ENCODE data around the gene GPR55. TPM values are rescaled to one million over a fixed set of nuclear protein-coding genes. Genes with fewer than 3 reads are reported as not detected.
"Not testable (repeated sequence)": the region's sequence is repeated elsewhere in the genome, so short reads cannot be mapped to it uniquely, and the experiment has no call there.

GPR55 gene
- total RNA-seq = not detected in 3 replicates

- DNase-seq (ENCODE audit: low spot score in 2 of 2, unreplicated experiment in 2 of 2) = no peak
- H3K27ac Mint-ChIP-seq = no peak within 1 kb of the TSS
These were observed at the start of gene GPR55 for GRCh38 chr2:230924470-230925341. Gene GPR55 (minus strand): TSS chr2:230925242. CDS start chr2:230910962, 14,280 bp downstream.

DNA sequence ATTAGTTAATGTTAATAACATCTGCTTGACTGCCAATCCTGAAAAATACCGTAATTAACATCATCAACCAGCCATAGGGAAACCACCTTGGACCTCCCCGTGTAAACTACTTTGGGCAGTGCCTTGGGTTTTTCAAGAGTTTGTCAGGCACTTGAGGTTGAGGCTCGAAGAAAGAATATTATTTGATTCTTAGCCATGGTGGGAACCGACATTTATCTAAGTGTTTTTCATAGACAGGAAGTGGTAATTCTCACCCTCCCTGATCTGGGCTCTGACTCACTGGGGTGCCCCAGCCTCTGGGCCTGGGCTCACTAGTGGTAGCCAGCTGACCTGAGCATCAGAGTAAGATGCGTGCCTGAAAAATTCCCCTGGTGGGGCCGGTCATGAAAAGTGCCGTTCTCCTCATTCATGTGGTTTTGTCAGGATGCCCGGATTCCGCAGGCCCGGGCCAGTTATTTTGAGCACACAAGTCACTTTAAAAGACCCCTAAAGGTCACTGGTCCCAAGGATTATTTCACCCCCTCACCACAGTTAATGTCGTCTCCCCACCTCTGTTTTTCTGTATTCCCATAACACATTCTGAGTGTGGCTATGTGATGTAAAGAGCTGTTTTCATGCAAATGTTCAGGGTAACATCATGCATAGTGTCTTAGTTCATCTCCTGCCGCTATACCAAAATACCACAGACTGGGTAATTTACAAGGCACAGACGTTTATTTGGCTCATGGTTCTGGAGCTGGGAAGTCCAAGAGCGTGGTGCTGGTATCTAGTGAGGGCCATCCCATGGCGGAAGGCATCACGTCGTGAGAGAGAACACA is 49.3 kb upstream of the GPR55 start:
- TF ChIP-seq, protein P1, sequence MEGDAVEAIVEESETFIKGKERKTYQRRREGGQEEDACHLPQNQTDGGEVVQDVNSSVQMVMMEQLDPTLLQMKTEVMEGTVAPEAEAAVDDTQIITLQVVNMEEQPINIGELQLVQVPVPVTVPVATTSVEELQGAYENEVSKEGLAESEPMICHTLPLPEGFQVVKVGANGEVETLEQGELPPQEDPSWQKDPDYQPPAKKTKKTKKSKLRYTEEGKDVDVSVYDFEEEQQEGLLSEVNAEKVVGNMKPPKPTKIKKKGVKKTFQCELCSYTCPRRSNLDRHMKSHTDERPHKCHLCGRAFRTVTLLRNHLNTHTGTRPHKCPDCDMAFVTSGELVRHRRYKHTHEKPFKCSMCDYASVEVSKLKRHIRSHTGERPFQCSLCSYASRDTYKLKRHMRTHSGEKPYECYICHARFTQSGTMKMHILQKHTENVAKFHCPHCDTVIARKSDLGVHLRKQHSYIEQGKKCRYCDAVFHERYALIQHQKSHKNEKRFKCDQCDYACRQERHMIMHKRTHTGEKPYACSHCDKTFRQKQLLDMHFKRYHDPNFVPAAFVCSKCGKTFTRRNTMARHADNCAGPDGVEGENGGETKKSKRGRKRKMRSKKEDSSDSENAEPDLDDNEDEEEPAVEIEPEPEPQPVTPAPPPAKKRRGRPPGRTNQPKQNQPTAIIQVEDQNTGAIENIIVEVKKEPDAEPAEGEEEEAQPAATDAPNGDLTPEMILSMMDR (IDR thresholded peaks at IDR 0.05; ENCODE audit: unreplicated experiment) = no peak
- Mint-ChIP-seq H3K9me3 (no peaks in the 10 kb centered on the region), H3K4me3 (no peak overlapping the region), H3K4me1 (no peaks in the 10 kb centered on the region), H3K27me3 (ENCODE audit: low read depth) (no peaks in the 10 kb centered on the region), H3K27ac (no peak overlapping the region), H3K36me3 (no peaks in the 10 kb centered on the region)
- DNase-seq (ENCODE audit: low spot score in 2 of 2, unreplicated experiment in 2 of 2) = no peak

More at GRCh38 chr2:230924470-230925341, at the start of gene GPR55:
- H3K27me3 Mint-ChIP-seq (ENCODE audit: low read depth) = peaks cover 2% of the 10 kb centered on the region
- no peaks in the 10 kb centered on the region for H3K36me3 Mint-ChIP-seq
- H3K4me1 Mint-ChIP-seq = peaks cover 4% of the 10 kb centered on the region
- TF ChIP-seq, protein P1 (IDR thresholded peaks at IDR 0.05; ENCODE audit: unreplicated experiment) = no peak
- no peaks in the 10 kb centered on the region for H3K9me3 Mint-ChIP-seq
- H3K4me3 Mint-ChIP-seq = no peak within 1 kb of the TSS

- Mint-ChIP-seq H3K9me3 (no peaks in the 10 kb centered on the region), H3K36me3 (no peaks in the 10 kb centered on the region), H3K27ac (no peak overlapping the region), H3K27me3 (ENCODE audit: low read depth) (no peaks in the 10 kb centered on the region), H3K4me3 (no peak overlapping the region), H3K4me1 (no peaks in the 10 kb centered on the region)
- TF ChIP-seq, protein P1 (IDR thresholded peaks at IDR 0.05; ENCODE audit: unreplicated experiment) = no peak
- DNase-seq (ENCODE audit: low spot score in 2 of 2, unreplicated experiment in 2 of 2) = no peak
These were observed 47.0 kb upstream of the GPR55 start for GRCh38 chr2:230972046-230972445.

DNA sequence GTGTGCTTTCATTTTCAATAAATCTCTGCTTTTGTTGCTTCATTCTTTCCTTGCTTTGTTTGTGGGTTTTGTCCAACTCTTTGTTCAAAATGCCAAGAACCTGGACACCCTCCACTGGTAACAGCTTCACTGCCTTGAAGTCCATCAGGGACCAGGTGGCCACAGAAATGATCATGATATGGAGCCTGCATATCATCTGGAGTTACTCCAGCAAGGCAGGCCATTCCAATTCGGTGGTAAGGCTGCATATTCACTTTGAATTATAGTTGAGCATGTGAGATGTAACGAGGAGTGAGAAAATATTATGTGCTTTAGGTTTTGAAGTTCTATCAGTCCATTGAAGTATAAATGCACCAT is 44.6 kb upstream of the GPR55 start:
- Mint-ChIP-seq H3K27ac (no peak overlapping the region), H3K9me3 (no peaks in the 10 kb centered on the region), H3K4me3 (no peak overlapping the region), H3K36me3 (no peaks in the 10 kb centered on the region), H3K4me1 (no peaks in the 10 kb centered on the region), H3K27me3 (ENCODE audit: low read depth) (no peaks in the 10 kb centered on the region)
- TF ChIP-seq, protein P1 (IDR thresholded peaks at IDR 0.05; ENCODE audit: unreplicated experiment) = no peak
- no peak for DNase-seq (ENCODE audit: low spot score in 2 of 2, unreplicated experiment in 2 of 2)

DNA sequence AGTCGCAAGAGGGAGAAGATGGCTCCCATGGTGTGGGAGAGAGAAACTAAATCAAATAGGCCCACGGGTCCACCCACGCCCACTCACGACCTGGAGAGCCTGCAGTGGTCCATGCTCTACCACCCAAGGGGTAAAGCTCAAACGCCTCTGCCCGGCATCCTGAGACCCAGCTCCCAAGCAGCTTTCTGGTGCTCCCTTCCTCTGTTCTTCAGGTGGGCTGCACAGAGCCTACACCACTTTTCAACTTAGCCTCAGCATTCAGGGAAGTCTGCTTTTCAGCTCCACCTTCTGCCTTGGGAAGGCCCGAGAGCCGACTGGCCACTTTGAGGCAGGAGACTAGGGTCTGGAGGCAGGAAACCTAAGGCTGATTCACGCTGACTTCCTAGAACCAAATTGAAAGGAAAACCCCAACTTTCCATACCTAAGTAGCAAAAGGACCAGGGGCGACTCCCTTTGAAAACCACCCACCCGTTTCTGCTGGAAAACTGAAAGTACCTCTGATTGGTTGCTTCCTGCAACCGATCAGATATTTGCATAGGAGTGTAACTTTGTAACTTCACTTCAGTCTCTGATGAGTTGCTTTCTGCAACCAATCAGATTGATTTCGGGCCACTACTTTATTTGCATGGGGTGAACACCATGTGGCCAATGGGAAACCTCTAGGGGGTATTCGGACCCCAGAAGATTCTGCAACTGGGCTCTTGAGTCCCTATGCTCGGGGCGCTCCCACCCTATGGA is 44.0 kb upstream of the GPR55 start:
- TF ChIP-seq, protein P1 (IDR thresholded peaks at IDR 0.05; ENCODE audit: unreplicated experiment) = no peak
- Mint-ChIP-seq H3K9me3 (no peaks in the 10 kb centered on the region), H3K4me1 (no peaks in the 10 kb centered on the region), H3K27ac (no peak overlapping the region), H3K4me3 (no peak overlapping the region), H3K36me3 (no peaks in the 10 kb centered on the region), H3K27me3 (ENCODE audit: low read depth) (no peaks in the 10 kb centered on the region)
- no peak for DNase-seq (ENCODE audit: low spot score in 2 of 2, unreplicated experiment in 2 of 2)

- H3K36me3 Mint-ChIP-seq; DNase-seq (ENCODE audit: low spot score in 2 of 2, unreplicated experiment in 2 of 2); H3K9me3 Mint-ChIP-seq; H3K27me3 Mint-ChIP-seq (ENCODE audit: low read depth); H3K4me1 Mint-ChIP-seq; H3K4me3 Mint-ChIP-seq; H3K27ac Mint-ChIP-seq: not testable (repeated sequence)
These were observed 43.3 kb upstream of the GPR55 start for GRCh38 chr2:230968314-230968713.

Data from mesothelial cell of epicardium (in vitro differentiated cells).